ENCODE results near the gene MEX3A. TPM values are rescaled to one million over a fixed set of nuclear protein-coding genes. Genes with fewer than 3 reads are reported as not detected.

Gene MEX3A
- total RNA-seq, 1 experiment from 2014 or later: 6.1 TPM

- H2AFZ ChIP-seq (ENCODE audit: low read depth, low read length, poor library complexity, severe bottlenecking): no peak overlapping the region
- H3K9ac ChIP-seq (ENCODE audit: low read length): peak overlapping the region; percentile 98
- ChIA-PET CTCF (interaction anchor here (0.7 to 5.5 kb wide), 4 partner anchors 10 to 109 kb away, joined by 3 to 22 read pairs (median 6); no protein-coding TSS in a partner anchor), POLR2A (interaction anchor here (0.6 to 5.3 kb wide), 5 partner anchors 8 to 666 kb away, joined by 4 to 50 read pairs (median 10); no protein-coding TSS in a partner anchor), RAD21 (ENCODE audit: low non-redundant PET in 1 of 2, low total read pairs in 2 of 2, uncharacterized antibody in 2 of 2, unreplicated experiment in 2 of 2) (no interaction called here)
- intact Hi-C loops (cut with micrococcal nuclease): no loop called here
- H3K4me1 ChIP-seq (ENCODE audit: control insufficient read depth in 1 of 2, insufficient read depth in 2 of 2, low read length in 2 of 2): peaks cover 71 to 86% of the 10 kb centered on the region in 2 experiments
- H3K9me2 ChIP-seq (ENCODE audit: insufficient read depth): no peaks in the 10 kb centered on the region
- H3K4me3 ChIP-seq (replicated peaks in 1 of 2; ENCODE audit: low read depth in 1 of 2, low read length in 2 of 2): peak overlapping the region; percentile 96 to 99
- TF ChIP-seq RAD21 (IDR thresholded peaks at IDR 0.05; ENCODE audit: low read depth) (no peak), POLR2AphosphoS5 (IDR thresholded peaks at IDR 0.05; ENCODE audit: low read depth, low read length) (peak; percentile 19)
- peak overlapping the region; percentile 90 for H3K4me2 ChIP-seq (ENCODE audit: low read length)
- H3K79me2 ChIP-seq (ENCODE audit: insufficient read depth, low read length): peaks cover 62% of the 10 kb centered on the region
- no peaks in the 10 kb centered on the region for H3K27me3 ChIP-seq (ENCODE audit: insufficient read depth, low read length)
- no peaks in the 10 kb centered on the region for H3K9me3 ChIP-seq (ENCODE audit: control insufficient read depth in 1 of 2, insufficient read depth in 1 of 2, low read depth in 1 of 2, low read length in 2 of 2)
- H3K36me3 ChIP-seq (ENCODE audit: control insufficient read depth in 1 of 2, insufficient read depth in 2 of 2, low read length in 2 of 2): peaks cover 0 to 11% of the 10 kb centered on the region in 2 experiments; a peak in 1 of 4 replicates
- DNase-seq (ENCODE audit: low read depth, low spot score): no peak
- peak overlapping the region; percentile 76 for H3K27ac ChIP-seq (ENCODE audit: low read depth, low read length)
- TSS peak; percentile 49 for BruUV-seq (replicated peaks)
- no peak; the same call in 1 of the 2 replicates for ATAC-seq
- H4K20me1 ChIP-seq (ENCODE audit: insufficient read depth): peaks cover 4% of the 10 kb centered on the region; the same call in 1 of the 2 replicates
Observed at GRCh38 chr1:156115514-156116374, 33.5 kb upstream of the MEX3A start.

DNA sequence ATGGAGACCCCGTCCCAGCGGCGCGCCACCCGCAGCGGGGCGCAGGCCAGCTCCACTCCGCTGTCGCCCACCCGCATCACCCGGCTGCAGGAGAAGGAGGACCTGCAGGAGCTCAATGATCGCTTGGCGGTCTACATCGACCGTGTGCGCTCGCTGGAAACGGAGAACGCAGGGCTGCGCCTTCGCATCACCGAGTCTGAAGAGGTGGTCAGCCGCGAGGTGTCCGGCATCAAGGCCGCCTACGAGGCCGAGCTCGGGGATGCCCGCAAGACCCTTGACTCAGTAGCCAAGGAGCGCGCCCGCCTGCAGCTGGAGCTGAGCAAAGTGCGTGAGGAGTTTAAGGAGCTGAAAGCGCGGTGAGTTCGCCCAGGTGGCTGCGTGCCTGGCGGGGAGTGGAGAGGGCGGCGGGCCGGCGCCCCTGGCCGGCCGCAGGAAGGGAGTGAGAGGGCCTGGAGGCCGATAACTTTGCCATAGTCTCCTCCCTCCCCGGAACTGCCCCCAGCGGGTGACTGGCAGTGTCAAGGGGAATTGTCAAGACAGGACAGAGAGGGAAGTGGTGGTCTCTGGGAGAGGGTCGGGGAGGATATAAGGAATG lies 32.8 kb upstream of the MEX3A start:
- Histone ChIP-seq H2AFZ (ENCODE audit: low read depth, low read length, poor library complexity, severe bottlenecking) (no peak overlapping the region), H3K4me3 (replicated peaks in 1 of 2; ENCODE audit: low read depth in 1 of 2, low read length in 2 of 2) (peak overlapping the region; percentile 96 to 99), H3K9ac (ENCODE audit: low read length) (peak overlapping the region; percentile 98), H3K4me1 (ENCODE audit: control insufficient read depth in 1 of 2, insufficient read depth in 2 of 2, low read length in 2 of 2) (peaks cover 64 to 82% of the 10 kb centered on the region in 2 experiments), H3K27ac (ENCODE audit: low read depth, low read length) (peak overlapping the region; percentile 76), H4K20me1 (ENCODE audit: insufficient read depth) (peaks cover 1% of the 10 kb centered on the region; the same call in 1 of the 2 replicates), H3K9me3 (ENCODE audit: control insufficient read depth in 1 of 2, insufficient read depth in 1 of 2, low read depth in 1 of 2, low read length in 2 of 2) (no peaks in the 10 kb centered on the region), H3K36me3 (ENCODE audit: control insufficient read depth in 1 of 2, insufficient read depth in 2 of 2, low read length in 2 of 2) (peaks cover 0 to 10% of the 10 kb centered on the region in 2 experiments; a peak in 1 of 4 replicates), H3K27me3 (ENCODE audit: insufficient read depth, low read length) (no peaks in the 10 kb centered on the region), H3K79me2 (ENCODE audit: insufficient read depth, low read length) (peaks cover 55% of the 10 kb centered on the region), H3K4me2 (ENCODE audit: low read length) (peak overlapping the region; percentile 90), H3K9me2 (ENCODE audit: insufficient read depth) (no peaks in the 10 kb centered on the region)
- intact Hi-C loops (cut with micrococcal nuclease): no loop called here
- ChIA-PET POLR2A (interaction anchor here (1.0 to 5.3 kb wide), 6 partner anchors 9 to 16 kb away, joined by 3 to 50 read pairs (median 8); no protein-coding TSS in a partner anchor), RAD21 (ENCODE audit: low non-redundant PET in 1 of 2, low total read pairs in 2 of 2, uncharacterized antibody in 2 of 2, unreplicated experiment in 2 of 2) (interaction anchor here in 1 of 2 experiments (0.6 kb wide), 1 partner anchor 18 kb away, joined by 3 read pairs; no protein-coding TSS in a partner anchor), CTCF (interaction anchor here (2.4 to 5.5 kb wide), 3 partner anchors 11 to 15 kb away, joined by 8 to 22 read pairs (median 9); no protein-coding TSS in a partner anchor)
- DNase-seq (ENCODE audit: low read depth, low spot score) (no peak), ATAC-seq (no peak)
- no TSS peak for BruUV-seq (replicated peaks)
- peak; percentile 51; the same call in 1 of the 2 replicates for TF ChIP-seq ZFX (IDR thresholded peaks at IDR 0.05)
- no peak for TF ChIP-seq RAD21 (IDR thresholded peaks at IDR 0.05; ENCODE audit: low read depth)
- TF ChIP-seq POLR2AphosphoS5 (IDR thresholded peaks at IDR 0.05; ENCODE audit: low read depth, low read length): no peak
